IMR-90 (cell line): ENCODE measurements around the gene ANKRD52. TPM values are rescaled to one million over a fixed set of nuclear protein-coding genes. Genes with fewer than 3 reads are reported as not detected.

Source experiments
- ATAC-seq: fragments of 200-7000 bp; cut with Tn5 transposase; 2 replicates; pipeline ENCODE4 v1.9.1; 2020; ENCODE audit warnings: low read depth, mild to moderate bottlenecking, moderate library complexity
- BruUV-seq: library from RNA; stranded (reverse); fragments of 400-500 nt; replicated peaks from 2 replicates; lab custom pipeline; 2021; lab: Mats Ljungman, UMichigan
- CTCF ChIA-PET: fragments of 300-600 bp; formaldehyde crosslinking; extraction: SDS; loops from one replicate; lab custom pipeline; 2021; ENCODE audit warnings: antibody characterized with exemption; lab: Yijun Ruan, JAX
- POLR2A ChIA-PET: fragments of 300-600 bp; sonication (Branson Sonifier 250); formaldehyde crosslinking; loops from one replicate; lab custom pipeline; 2022; ENCODE audit warnings: antibody characterized with exemption; ENCODE audit not compliant: unreplicated experiment; lab: Charles Lee
- DNase-seq: peaks from one replicate; pipeline ENCODE4 v3.0.0; 2013
- H2AFZ ChIP-seq: replicated peaks from 2 replicates; pipeline ENCODE3; 2013; ENCODE audit warnings: low read length, mild to moderate bottlenecking; ENCODE audit not compliant: poor library complexity
- H2AK5ac ChIP-seq: 2 replicates; pipeline ENCODE4 v1.6.1; 2013; ENCODE audit warnings: low read depth, low read length, inconsistent platforms
- H2AK9ac ChIP-seq: replicated peaks from 2 replicates; pipeline ENCODE3; 2013; ENCODE audit warnings: mild to moderate bottlenecking, low read depth, low read length, moderate library complexity; ENCODE audit not compliant: poor library complexity
- H2BK120ac ChIP-seq: 2 replicates; pipeline ENCODE4 v1.6.1; 2013; ENCODE audit warnings: low read depth, low read length, inconsistent platforms
- H2BK15ac ChIP-seq: 3 replicates; pipeline ENCODE4 v1.6.1; 2013; ENCODE audit warnings: low read depth, low read length, inconsistent platforms
- H2BK20ac ChIP-seq: 2 replicates; pipeline ENCODE4 v1.6.1; 2013; ENCODE audit warnings: low read depth, mild to moderate bottlenecking, inconsistent platforms, low read length, moderate library complexity
- H2BK5ac ChIP-seq: 2 replicates; pipeline ENCODE4 v1.6.1; 2013; ENCODE audit warnings: mild to moderate bottlenecking, low read depth, low read length, inconsistent platforms; ENCODE audit not compliant: poor library complexity, severe bottlenecking
- H3K14ac ChIP-seq: replicated peaks from 2 replicates; pipeline ENCODE4 v1.6.1; 2013; ENCODE audit warnings: low read depth, low read length, inconsistent platforms
- H3K18ac ChIP-seq: 2 replicates; pipeline ENCODE4 v1.6.1; 2013; ENCODE audit warnings: low read depth, low read length, control low read depth
- H3K23ac ChIP-seq: 2 replicates; pipeline ENCODE4 v1.6.1; 2013; ENCODE audit warnings: low read depth, low read length, inconsistent platforms
- H3K27ac ChIP-seq: 2 replicates; pipeline ENCODE4 v1.5.1; 2013; ENCODE audit warnings: mild to moderate bottlenecking, control low read depth, low read length; ENCODE audit not compliant: insufficient read depth
- H3K27me3 ChIP-seq: 2 replicates; pipeline ENCODE4 v1.6.1; 2013; ENCODE audit warnings: low read length; ENCODE audit not compliant: control insufficient read depth, insufficient read depth
- H3K36me3 ChIP-seq: 2 replicates; pipeline ENCODE4 v1.6.1; 2013; ENCODE audit warnings: low read length, mixed read lengths; ENCODE audit not compliant: control insufficient read depth, insufficient read depth
- H3K4ac ChIP-seq: 2 replicates; pipeline ENCODE4 v1.6.1; 2013; ENCODE audit warnings: low read depth, low read length, inconsistent platforms
- H3K4me1 ChIP-seq: 2 replicates; pipeline ENCODE4 v1.6.1; 2013; ENCODE audit warnings: low read length, mixed read lengths; ENCODE audit not compliant: control insufficient read depth, insufficient read depth
- H3K4me2 ChIP-seq: 2 replicates; pipeline ENCODE4 v1.6.1; 2013; ENCODE audit warnings: low read depth, mild to moderate bottlenecking, control low read depth, low read length, moderate library complexity
- H3K4me3 ChIP-seq: 2 replicates; pipeline ENCODE4 v1.5.1; 2013; ENCODE audit warnings: low read depth, mild to moderate bottlenecking, control low read depth, low read length, moderate library complexity; ENCODE audit not compliant: insufficient read depth
- H3K56ac ChIP-seq: 2 replicates; pipeline ENCODE4 v1.6.1; 2013; ENCODE audit warnings: low read length, inconsistent platforms; ENCODE audit not compliant: insufficient read depth; ENCODE audit errors: extremely low read depth
- H3K79me1 ChIP-seq, 2 experiments: 2 replicates each; pipeline ENCODE4 v1.6.1; 2013; ENCODE audit warnings: low read length in 2 of 2, inconsistent platforms in 1 of 2, low read depth in 1 of 2
- H3K9ac ChIP-seq: 2 replicates; pipeline ENCODE4 v1.6.1; 2013; ENCODE audit warnings: low read depth, low read length, control low read depth
- H3K9me1 ChIP-seq: 2 replicates; pipeline ENCODE4 v1.6.1; 2013; ENCODE audit warnings: low read length, inconsistent platforms; ENCODE audit not compliant: insufficient read depth
- H3K9me3 ChIP-seq: 2 replicates; pipeline ENCODE4 v1.6.1; 2013; ENCODE audit warnings: low read length; ENCODE audit not compliant: control insufficient read depth, insufficient read depth
- H4K20me1 ChIP-seq: 2 replicates; pipeline ENCODE4 v1.6.1; 2013; ENCODE audit warnings: low read length, inconsistent platforms; ENCODE audit not compliant: insufficient read depth
- H4K5ac ChIP-seq: 2 replicates; pipeline ENCODE4 v1.6.1; 2013; ENCODE audit warnings: mild to moderate bottlenecking, low read depth, low read length, control low read depth
- H4K8ac ChIP-seq, 2 experiments: 2 replicates each; pipeline ENCODE4 v1.6.1; 2013; ENCODE audit warnings: low read depth in 2 of 2, low read length in 2 of 2, control low read depth in 1 of 2, inconsistent platforms in 1 of 2
- H4K91ac ChIP-seq: 2 replicates; pipeline ENCODE4 v1.6.1; 2013; ENCODE audit warnings: low read depth, low read length, inconsistent platforms; ENCODE audit not compliant: insufficient read depth
- BHLHE40 ChIP-seq: fragments of 150-350 bp; IDR thresholded peaks from 2 replicates; pipeline ENCODE4 v1.6.1; 2016; ENCODE audit warnings: mild to moderate bottlenecking, low read depth, low read length
- CEBPB ChIP-seq: IDR thresholded peaks from 2 replicates; pipeline ENCODE4 v1.6.1; 2012; ENCODE audit warnings: low read depth, low read length, improper control_type of control experiment
- CHD1 ChIP-seq: IDR thresholded peaks from 2 replicates; pipeline ENCODE4 v1.6.1; 2012; ENCODE audit warnings: low read depth, low read length, improper control_type of control experiment
- CTCF ChIP-seq: conservative IDR thresholded peaks from 2 replicates; pipeline ENCODE4 v1.5.1; 2012; ENCODE audit warnings: mild to moderate bottlenecking, low read depth, low read length, improper control_type of control experiment
- ELK1 ChIP-seq: fragments of 150-350 bp; IDR thresholded peaks from 2 replicates; pipeline ENCODE4 v1.6.1; 2016; ENCODE audit warnings: low read depth, mild to moderate bottlenecking, low read length, moderate library complexity, borderline replicate concordance
- FOS ChIP-seq: fragments of 150-350 bp; IDR thresholded peaks from 2 replicates; pipeline ENCODE4 v1.6.1; 2016; ENCODE audit warnings: low read depth, low read length
- MAFK ChIP-seq: IDR thresholded peaks from 2 replicates; pipeline ENCODE4 v1.6.1; 2012; ENCODE audit warnings: low read depth, low read length, improper control_type of control experiment
- MAZ ChIP-seq: IDR thresholded peaks from 2 replicates; pipeline ENCODE4 v1.6.1; 2012; ENCODE audit warnings: low read depth, mild to moderate bottlenecking, low read length, improper control_type of control experiment, moderate library complexity, borderline replicate concordance
- MXI1 ChIP-seq: IDR thresholded peaks from 2 replicates; pipeline ENCODE4 v1.6.1; 2012; ENCODE audit warnings: low read depth, mild to moderate bottlenecking, low read length, moderate library complexity, borderline replicate concordance
- NFE2L2 ChIP-seq: fragments of 150-350 bp; IDR thresholded peaks from 2 replicates; pipeline ENCODE4 v1.6.1; 2016; ENCODE audit warnings: low read depth, mild to moderate bottlenecking, low read length
- POLR2A ChIP-seq: IDR thresholded peaks from 2 replicates; pipeline ENCODE4 v1.6.1; 2012; ENCODE audit warnings: mild to moderate bottlenecking, low read depth, low read length
- RAD21 ChIP-seq: IDR thresholded peaks from 2 replicates; pipeline ENCODE4 v1.6.1; 2012; ENCODE audit warnings: low read length, improper control_type of control experiment
- RCOR1 ChIP-seq: IDR thresholded peaks from 2 replicates; pipeline ENCODE4 v1.6.1; 2012; ENCODE audit warnings: mild to moderate bottlenecking, low read length, improper control_type of control experiment; ENCODE audit not compliant: insufficient replicate concordance
- RFX5 ChIP-seq: IDR thresholded peaks from 2 replicates; pipeline ENCODE4 v1.8.0; 2012; ENCODE audit warnings: low read depth, mild to moderate bottlenecking, low read length, moderate library complexity
- SMC3 ChIP-seq: fragments of 150-350 bp; IDR thresholded peaks from 2 replicates; pipeline ENCODE4 v1.6.1; 2016; ENCODE audit warnings: low read depth, mild to moderate bottlenecking, antibody characterized with exemption, low read length, moderate library complexity
- USF2 ChIP-seq: fragments of 150-350 bp; IDR thresholded peaks from 2 replicates; pipeline ENCODE4 v1.6.1; 2017; ENCODE audit warnings: mild to moderate bottlenecking, antibody characterized with exemption, low read length, low read depth
- WGBS, 2 experiments: methylation state at CpG; one replicate each; pipeline versions ENCODE4 v1.1.5 to v1.1.7; 2013; ENCODE audit warnings: missing lambda C conversion rate in 2 of 2; ENCODE audit not compliant: insufficient read length in 1 of 2; ENCODE audit errors: extremely low coverage in 2 of 2; 5-methylcytosine and 5-hydroxymethylcytosine counted together
- dilution Hi-C: fragments of 300-500 bp; cut with HindIII; formaldehyde crosslinking; loops from one replicate; pipeline ENCODE4 v1.14.3; 2018; ENCODE audit warnings: low sequenced_read_pairs; ENCODE audit not compliant: unreplicated experiment
- in situ Hi-C: fragments of 300-500 bp; cut with MboI; formaldehyde crosslinking; loops from 3 replicates; pipeline ENCODE4 v1.14.3; 2019; ENCODE audit warnings: low sequenced_read_pairs, inconsistent platforms, mixed read lengths
- intact Hi-C: fragments of 100-400 bp; cut with micrococcal nuclease; formaldehyde crosslinking; loops from 2 replicates; pipeline ENCODE4 v1.10.0; 2022
- polyA plus RNA-seq, 3 experiments: library from polyadenylated mRNA; depleted of rRNA; stranded (reverse); fragments of >200 nt; gene quantifications; 2 replicates each; pipeline ENCODE4 v1.2.3, GENCODE V29; 2012; ENCODE audit warnings: low replicate concordance in 1 of 3
- total RNA-seq: library from RNA; depleted of rRNA; stranded (reverse); fragments of >200 nt; gene quantifications from 2 replicates; pipeline ENCODE4 v1.2.3, GENCODE V29; 2012

Gene ANKRD52
- total and polyA plus RNA-seq, 2 of the 4 experiments (the other 2 are of a cell fraction), result 15.4 to 35.9 TPM

- BruUV-seq, result no TSS peak
- Histone ChIP-seq H2AK5ac (no peak overlapping the region), H3K18ac (no peak overlapping the region), H3K23ac (no peak overlapping the region), H2BK15ac (no peak overlapping the region), H4K20me1 (peaks cover 24% of the 10 kb centered on the region), H3K4me2 (no peak overlapping the region), H2BK20ac (no peak overlapping the region), H3K36me3 (peaks cover 14% of the 10 kb centered on the region), H3K9me3 (no peaks in the 10 kb centered on the region), H3K4me3 (no peak overlapping the region), H4K8ac (no peak overlapping the region), H3K9me1 (peaks cover 14% of the 10 kb centered on the region), H2AK9ac (no peak overlapping the region), H2BK120ac (no peak overlapping the region), H3K79me1 (peaks cover 26 to 72% of the 10 kb centered on the region in 2 experiments), H3K56ac (no peak overlapping the region), H3K9ac (no peak overlapping the region), H2AFZ (no peak overlapping the region), H3K14ac (no peak overlapping the region), H4K5ac (no peak overlapping the region), H3K4ac (no peak overlapping the region), H2BK5ac (no peak overlapping the region), H4K91ac (no peak overlapping the region), H3K4me1 (peaks cover 9% of the 10 kb centered on the region; the same call in 1 of the 2 replicates), H3K27ac (no peak overlapping the region), H3K27me3 (no peaks in the 10 kb centered on the region)
- no peak for DNase-seq
- dilution Hi-C loops, result no loop called here
- WGBS, 2 experiments, result no CpG with 5 or more reads among the region's 5 CpGs
- in situ Hi-C loops, result no loop called here
- POLR2A ChIA-PET, result no interaction called here
- intact Hi-C loops, result no loop called here
- CTCF ChIA-PET, result no interaction called here
- ATAC-seq, result no peak
- TF ChIP-seq BHLHE40 (no peak), RCOR1 (no peak), NFE2L2 (no peak), CEBPB (no peak), CTCF (no peak), SMC3 (no peak), CHD1 (no peak), RFX5 (no peak), POLR2A (no peak), RAD21 (no peak), ELK1 (no peak), MAZ (no peak), MXI1 (no peak), MAFK (no peak), USF2 (no peak), FOS (no peak)
Measured at GRCh38 chr12:56296295-56296694, 38.1 kb upstream of the ANKRD52 start.
